Measurements from ENCODE around the gene OXSR1. TPM values are rescaled to one million over a fixed set of nuclear protein-coding genes. Genes with fewer than 3 reads are reported as not detected.
A peak's percentile ranks its signal among the peaks of the same experiment; 100 is the strongest.
"Not testable (repeated sequence)": the region's sequence is repeated elsewhere in the genome, so short reads cannot be mapped to it uniquely, and the experiment has no call there.

The OXSR1 gene
- polyA plus RNA-seq, 2 of the 4 experiments (the other 2 are of a cell fraction): 30.2 to 44.0 TPM

- H3K4me2 ChIP-seq: 0 out of 3 replicates have a peak overlapping the region, but pooled peaks have one; percentile 9
- H3K4me1 ChIP-seq: peaks cover 27% of the 10 kb centered on the region
- TF ChIP-seq, protein P1, sequence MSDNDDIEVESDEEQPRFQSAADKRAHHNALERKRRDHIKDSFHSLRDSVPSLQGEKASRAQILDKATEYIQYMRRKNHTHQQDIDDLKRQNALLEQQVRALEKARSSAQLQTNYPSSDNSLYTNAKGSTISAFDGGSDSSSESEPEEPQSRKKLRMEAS (IDR thresholded peaks at IDR 0.05): no peak
- no peak for TF ChIP-seq JUNB (IDR thresholded peaks at IDR 0.05)
- no peak for TF ChIP-seq NPAS2 (CRISPR knock-in tag; IDR thresholded peaks at IDR 0.05; ENCODE audit: borderline replicate concordance)
- TF ChIP-seq, protein P2, sequence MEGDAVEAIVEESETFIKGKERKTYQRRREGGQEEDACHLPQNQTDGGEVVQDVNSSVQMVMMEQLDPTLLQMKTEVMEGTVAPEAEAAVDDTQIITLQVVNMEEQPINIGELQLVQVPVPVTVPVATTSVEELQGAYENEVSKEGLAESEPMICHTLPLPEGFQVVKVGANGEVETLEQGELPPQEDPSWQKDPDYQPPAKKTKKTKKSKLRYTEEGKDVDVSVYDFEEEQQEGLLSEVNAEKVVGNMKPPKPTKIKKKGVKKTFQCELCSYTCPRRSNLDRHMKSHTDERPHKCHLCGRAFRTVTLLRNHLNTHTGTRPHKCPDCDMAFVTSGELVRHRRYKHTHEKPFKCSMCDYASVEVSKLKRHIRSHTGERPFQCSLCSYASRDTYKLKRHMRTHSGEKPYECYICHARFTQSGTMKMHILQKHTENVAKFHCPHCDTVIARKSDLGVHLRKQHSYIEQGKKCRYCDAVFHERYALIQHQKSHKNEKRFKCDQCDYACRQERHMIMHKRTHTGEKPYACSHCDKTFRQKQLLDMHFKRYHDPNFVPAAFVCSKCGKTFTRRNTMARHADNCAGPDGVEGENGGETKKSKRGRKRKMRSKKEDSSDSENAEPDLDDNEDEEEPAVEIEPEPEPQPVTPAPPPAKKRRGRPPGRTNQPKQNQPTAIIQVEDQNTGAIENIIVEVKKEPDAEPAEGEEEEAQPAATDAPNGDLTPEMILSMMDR (IDR thresholded peaks at IDR 0.05): no peak
- TF ChIP-seq ZC3H11A (IDR thresholded peaks at IDR 0.05): no peak
- TF ChIP-seq CHD2 (IDR thresholded peaks at IDR 0.05; ENCODE audit: low read length, partially characterized antibody): no peak
- no peak for TF ChIP-seq KDM1A (IDR thresholded peaks at IDR 0.05; ENCODE audit: low read depth)
- no peak for TF ChIP-seq FOSB (CRISPR knock-in tag; IDR thresholded peaks at IDR 0.05)
- no peak for TF ChIP-seq ELK1 (IDR thresholded peaks at IDR 0.05; ENCODE audit: low read depth, low read length)
- TF ChIP-seq SREBF2 (IDR thresholded peaks at IDR 0.05): no peak
- no peak for TF ChIP-seq GATA3 (IDR thresholded peaks at IDR 0.05; ENCODE audit: borderline replicate concordance)
- no peak for TF ChIP-seq FOSL2 (IDR thresholded peaks at IDR 0.05)
- TF ChIP-seq FOSL2 (CRISPR knock-in tag; IDR thresholded peaks at IDR 0.05): no peak
- TF ChIP-seq RCOR1 (IDR thresholded peaks at IDR 0.05; ENCODE audit: low read depth, low read length): no peak
- TF ChIP-seq RFX5 (IDR thresholded peaks at IDR 0.05): no peak
- 83% methylated on average over 3 of the region's 3 CpGs for WGBS (ENCODE audit: missing lambda C conversion rate)
- POLR2A ChIA-PET: interaction anchor here (1.4 kb wide), 1 partner anchor 32 kb away, joined by 4 read pairs; the partner anchor contains the start of gene OXSR1
- H3K9me3 ChIP-seq: no peaks in the 10 kb centered on the region
- H3K4me3 ChIP-seq: no peak overlapping the region
- DNase-seq (ENCODE audit: low read depth in 1 of 2, low spot score in 1 of 2) (no peak), FAIRE-seq (no peak), ATAC-seq (no peak)
- H3K27ac ChIP-seq: no peak overlapping the region
- CTCF ChIA-PET: interaction anchor here (1.0 to 3.7 kb wide), 6 partner anchors 10 to 213 kb away, joined by 3 to 12 read pairs (median 4); partner anchors contain the start of gene XYLB
Measured at GRCh38 chr3:38133209-38133556, 32.2 kb upstream of the OXSR1 start.

GRCh38 chr3:38133557-38134405 is 31.6 kb upstream of the OXSR1 start:
- 83% methylated on average over 10 of the region's 10 CpGs for WGBS (ENCODE audit: missing lambda C conversion rate)
- POLR2A ChIA-PET: interaction anchor here (1.4 kb wide), 1 partner anchor 31 kb away, joined by 4 read pairs; the partner anchor contains the start of gene OXSR1
- FAIRE-seq (no peak), ATAC-seq (no peak), DNase-seq (ENCODE audit: low read depth in 1 of 2, low spot score in 1 of 2) (no peak)
- H3K27ac ChIP-seq: 0 out of 6 replicates have a peak overlapping the region, but pooled peaks of 1 of the 2 experiments have one; percentile 17
- H3K9me3 ChIP-seq: no peaks in the 10 kb centered on the region
- 0 out of 3 replicates have a peak overlapping the region, but pooled peaks have one; percentile 9 for H3K4me2 ChIP-seq
- CTCF ChIA-PET: interaction anchor here (1.0 to 3.7 kb wide), 6 partner anchors 10 to 130 kb away, joined by 3 to 12 read pairs (median 4); no protein-coding TSS in a partner anchor
- TF ChIP-seq FOSL2 (IDR thresholded peaks at IDR 0.05) (no peak), FOSL2 (CRISPR knock-in tag; IDR thresholded peaks at IDR 0.05) (no peak), POLR2A (IDR thresholded peaks at IDR 0.05; ENCODE audit: low read length) (no peak), SREBF2 (IDR thresholded peaks at IDR 0.05) (no peak), EP300 (IDR thresholded peaks at IDR 0.05) (no peak)
- TF ChIP-seq, protein P3, sequence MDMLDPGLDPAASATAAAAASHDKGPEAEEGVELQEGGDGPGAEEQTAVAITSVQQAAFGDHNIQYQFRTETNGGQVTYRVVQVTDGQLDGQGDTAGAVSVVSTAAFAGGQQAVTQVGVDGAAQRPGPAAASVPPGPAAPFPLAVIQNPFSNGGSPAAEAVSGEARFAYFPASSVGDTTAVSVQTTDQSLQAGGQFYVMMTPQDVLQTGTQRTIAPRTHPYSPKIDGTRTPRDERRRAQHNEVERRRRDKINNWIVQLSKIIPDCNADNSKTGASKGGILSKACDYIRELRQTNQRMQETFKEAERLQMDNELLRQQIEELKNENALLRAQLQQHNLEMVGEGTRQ (IDR thresholded peaks at IDR 0.05): no peak
- H3K4me3 ChIP-seq: no peak overlapping the region
- peaks cover 28% of the 10 kb centered on the region for H3K4me1 ChIP-seq

GRCh38 chr3:38134517-38135143 is 30.7 kb upstream of the OXSR1 start:
- CTCF ChIA-PET: interaction anchor here (1.0 to 3.7 kb wide), 2 partner anchors 23 to 113 kb away, joined by 3 to 12 read pairs; no protein-coding TSS in a partner anchor
- H3K4me2 ChIP-seq; H3K4me3 ChIP-seq; ATAC-seq; H3K9me3 ChIP-seq; H3K27ac ChIP-seq; FAIRE-seq; DNase-seq (ENCODE audit: low read depth in 1 of 2, low spot score in 1 of 2): not testable (repeated sequence)
- POLR2A ChIA-PET: interaction anchor here (1.4 kb wide), 1 partner anchor 31 kb away, joined by 4 read pairs; the partner anchor contains the start of gene OXSR1
- peaks cover 34% of the 10 kb centered on the region for H3K4me1 ChIP-seq
- WGBS (ENCODE audit: missing lambda C conversion rate): 91% methylated on average over 10 of the region's 10 CpGs

- ChIA-PET CTCF (interaction anchor here (1.0 to 3.0 kb wide), 3 partner anchors 18 to 346 kb away, joined by 3 to 19 read pairs (median 9); partner anchors contain the start of gene OXSR1), POLR2A (interaction anchor here (1.5 to 4.0 kb wide), 4 partner anchors 8 to 211 kb away, joined by 6 to 75 read pairs (median 8); partner anchors contain the start of genes OXSR1 and XYLB)
- H3K4me1 ChIP-seq: peaks cover 36% of the 10 kb centered on the region
- H3K4me2 ChIP-seq: peak overlapping the region; percentile 85
- H3K4me3 ChIP-seq: peak overlapping the region; percentile 81
- H3K27ac ChIP-seq: peak overlapping the region; percentile 76 to 92
- not testable (repeated sequence) for ATAC-seq; FAIRE-seq; H3K9me3 ChIP-seq; DNase-seq (ENCODE audit: low read depth in 1 of 2, low spot score in 1 of 2)
- 93% methylated on average over 10 of the region's 10 CpGs for WGBS (ENCODE audit: missing lambda C conversion rate)
Measured at GRCh38 chr3:38135621-38136277, 29.6 kb upstream of the OXSR1 start.
